IMR-90 (cell line): ENCODE data around the gene SGSH. TPM values are rescaled to one million over a fixed set of nuclear protein-coding genes. Genes with fewer than 3 reads are reported as not detected.

Source experiments
- ATAC-seq: fragments of 200-7000 bp; cut with Tn5 transposase; 2 replicates; pipeline ENCODE4 v1.9.1; 2020; ENCODE audit warnings: low read depth, mild to moderate bottlenecking, moderate library complexity
- BruUV-seq: library from RNA; stranded (reverse); fragments of 400-500 nt; replicated peaks from 2 replicates; lab custom pipeline; 2021; lab: Mats Ljungman, UMichigan
- CTCF ChIA-PET: fragments of 300-600 bp; formaldehyde crosslinking; extraction: SDS; loops from one replicate; lab custom pipeline; 2021; ENCODE audit warnings: antibody characterized with exemption; lab: Yijun Ruan, JAX
- POLR2A ChIA-PET: fragments of 300-600 bp; sonication (Branson Sonifier 250); formaldehyde crosslinking; loops from one replicate; lab custom pipeline; 2022; ENCODE audit warnings: antibody characterized with exemption; ENCODE audit not compliant: unreplicated experiment; lab: Charles Lee
- DNase-seq: peaks from one replicate; pipeline ENCODE4 v3.0.0; 2013
- H2AFZ ChIP-seq: replicated peaks from 2 replicates; pipeline ENCODE3; 2013; ENCODE audit warnings: low read length, mild to moderate bottlenecking; ENCODE audit not compliant: poor library complexity
- H2AK5ac ChIP-seq: 2 replicates; pipeline ENCODE4 v1.6.1; 2013; ENCODE audit warnings: low read depth, low read length, inconsistent platforms
- H2AK9ac ChIP-seq: replicated peaks from 2 replicates; pipeline ENCODE3; 2013; ENCODE audit warnings: mild to moderate bottlenecking, low read depth, low read length, moderate library complexity; ENCODE audit not compliant: poor library complexity
- H2BK120ac ChIP-seq: 2 replicates; pipeline ENCODE4 v1.6.1; 2013; ENCODE audit warnings: low read depth, low read length, inconsistent platforms
- H2BK15ac ChIP-seq: 3 replicates; pipeline ENCODE4 v1.6.1; 2013; ENCODE audit warnings: low read depth, low read length, inconsistent platforms
- H2BK20ac ChIP-seq: 2 replicates; pipeline ENCODE4 v1.6.1; 2013; ENCODE audit warnings: low read depth, mild to moderate bottlenecking, inconsistent platforms, low read length, moderate library complexity
- H2BK5ac ChIP-seq: 2 replicates; pipeline ENCODE4 v1.6.1; 2013; ENCODE audit warnings: mild to moderate bottlenecking, low read depth, low read length, inconsistent platforms; ENCODE audit not compliant: poor library complexity, severe bottlenecking
- H3K14ac ChIP-seq: replicated peaks from 2 replicates; pipeline ENCODE4 v1.6.1; 2013; ENCODE audit warnings: low read depth, low read length, inconsistent platforms
- H3K18ac ChIP-seq: 2 replicates; pipeline ENCODE4 v1.6.1; 2013; ENCODE audit warnings: low read depth, low read length, control low read depth
- H3K23ac ChIP-seq: 2 replicates; pipeline ENCODE4 v1.6.1; 2013; ENCODE audit warnings: low read depth, low read length, inconsistent platforms
- H3K27ac ChIP-seq: 2 replicates; pipeline ENCODE4 v1.5.1; 2013; ENCODE audit warnings: mild to moderate bottlenecking, control low read depth, low read length; ENCODE audit not compliant: insufficient read depth
- H3K27me3 ChIP-seq: 2 replicates; pipeline ENCODE4 v1.6.1; 2013; ENCODE audit warnings: low read length; ENCODE audit not compliant: control insufficient read depth, insufficient read depth
- H3K36me3 ChIP-seq: 2 replicates; pipeline ENCODE4 v1.6.1; 2013; ENCODE audit warnings: low read length, mixed read lengths; ENCODE audit not compliant: control insufficient read depth, insufficient read depth
- H3K4ac ChIP-seq: 2 replicates; pipeline ENCODE4 v1.6.1; 2013; ENCODE audit warnings: low read depth, low read length, inconsistent platforms
- H3K4me1 ChIP-seq: 2 replicates; pipeline ENCODE4 v1.6.1; 2013; ENCODE audit warnings: low read length, mixed read lengths; ENCODE audit not compliant: control insufficient read depth, insufficient read depth
- H3K4me2 ChIP-seq: 2 replicates; pipeline ENCODE4 v1.6.1; 2013; ENCODE audit warnings: low read depth, mild to moderate bottlenecking, control low read depth, low read length, moderate library complexity
- H3K4me3 ChIP-seq: 2 replicates; pipeline ENCODE4 v1.5.1; 2013; ENCODE audit warnings: low read depth, mild to moderate bottlenecking, control low read depth, low read length, moderate library complexity; ENCODE audit not compliant: insufficient read depth
- H3K56ac ChIP-seq: 2 replicates; pipeline ENCODE4 v1.6.1; 2013; ENCODE audit warnings: low read length, inconsistent platforms; ENCODE audit not compliant: insufficient read depth; ENCODE audit errors: extremely low read depth
- H3K79me1 ChIP-seq, 2 experiments: 2 replicates each; pipeline ENCODE4 v1.6.1; 2013; ENCODE audit warnings: low read length in 2 of 2, inconsistent platforms in 1 of 2, low read depth in 1 of 2
- H3K9ac ChIP-seq: 2 replicates; pipeline ENCODE4 v1.6.1; 2013; ENCODE audit warnings: low read depth, low read length, control low read depth
- H3K9me1 ChIP-seq: 2 replicates; pipeline ENCODE4 v1.6.1; 2013; ENCODE audit warnings: low read length, inconsistent platforms; ENCODE audit not compliant: insufficient read depth
- H3K9me3 ChIP-seq: 2 replicates; pipeline ENCODE4 v1.6.1; 2013; ENCODE audit warnings: low read length; ENCODE audit not compliant: control insufficient read depth, insufficient read depth
- H4K20me1 ChIP-seq: 2 replicates; pipeline ENCODE4 v1.6.1; 2013; ENCODE audit warnings: low read length, inconsistent platforms; ENCODE audit not compliant: insufficient read depth
- H4K5ac ChIP-seq: 2 replicates; pipeline ENCODE4 v1.6.1; 2013; ENCODE audit warnings: mild to moderate bottlenecking, low read depth, low read length, control low read depth
- H4K8ac ChIP-seq, 2 experiments: 2 replicates each; pipeline ENCODE4 v1.6.1; 2013; ENCODE audit warnings: low read depth in 2 of 2, low read length in 2 of 2, control low read depth in 1 of 2, inconsistent platforms in 1 of 2
- H4K91ac ChIP-seq: 2 replicates; pipeline ENCODE4 v1.6.1; 2013; ENCODE audit warnings: low read depth, low read length, inconsistent platforms; ENCODE audit not compliant: insufficient read depth
- BHLHE40 ChIP-seq: fragments of 150-350 bp; IDR thresholded peaks from 2 replicates; pipeline ENCODE4 v1.6.1; 2016; ENCODE audit warnings: mild to moderate bottlenecking, low read depth, low read length
- CEBPB ChIP-seq: IDR thresholded peaks from 2 replicates; pipeline ENCODE4 v1.6.1; 2012; ENCODE audit warnings: low read depth, low read length, improper control_type of control experiment
- CHD1 ChIP-seq: IDR thresholded peaks from 2 replicates; pipeline ENCODE4 v1.6.1; 2012; ENCODE audit warnings: low read depth, low read length, improper control_type of control experiment
- FOS ChIP-seq: fragments of 150-350 bp; IDR thresholded peaks from 2 replicates; pipeline ENCODE4 v1.6.1; 2016; ENCODE audit warnings: low read depth, low read length
- MAFK ChIP-seq: IDR thresholded peaks from 2 replicates; pipeline ENCODE4 v1.6.1; 2012; ENCODE audit warnings: low read depth, low read length, improper control_type of control experiment
- MAZ ChIP-seq: IDR thresholded peaks from 2 replicates; pipeline ENCODE4 v1.6.1; 2012; ENCODE audit warnings: low read depth, mild to moderate bottlenecking, low read length, improper control_type of control experiment, moderate library complexity, borderline replicate concordance
- MXI1 ChIP-seq: IDR thresholded peaks from 2 replicates; pipeline ENCODE4 v1.6.1; 2012; ENCODE audit warnings: low read depth, mild to moderate bottlenecking, low read length, moderate library complexity, borderline replicate concordance
- NFE2L2 ChIP-seq: fragments of 150-350 bp; IDR thresholded peaks from 2 replicates; pipeline ENCODE4 v1.6.1; 2016; ENCODE audit warnings: low read depth, mild to moderate bottlenecking, low read length
- POLR2A ChIP-seq: IDR thresholded peaks from 2 replicates; pipeline ENCODE4 v1.6.1; 2012; ENCODE audit warnings: mild to moderate bottlenecking, low read depth, low read length
- RAD21 ChIP-seq: IDR thresholded peaks from 2 replicates; pipeline ENCODE4 v1.6.1; 2012; ENCODE audit warnings: low read length, improper control_type of control experiment
- RCOR1 ChIP-seq: IDR thresholded peaks from 2 replicates; pipeline ENCODE4 v1.6.1; 2012; ENCODE audit warnings: mild to moderate bottlenecking, low read length, improper control_type of control experiment; ENCODE audit not compliant: insufficient replicate concordance
- RFX5 ChIP-seq: IDR thresholded peaks from 2 replicates; pipeline ENCODE4 v1.8.0; 2012; ENCODE audit warnings: low read depth, mild to moderate bottlenecking, low read length, moderate library complexity
- SMC3 ChIP-seq: fragments of 150-350 bp; IDR thresholded peaks from 2 replicates; pipeline ENCODE4 v1.6.1; 2016; ENCODE audit warnings: low read depth, mild to moderate bottlenecking, antibody characterized with exemption, low read length, moderate library complexity
- WGBS, 2 experiments: methylation state at CpG; one replicate each; pipeline versions ENCODE4 v1.1.5 to v1.1.7; 2013; ENCODE audit warnings: missing lambda C conversion rate in 2 of 2; ENCODE audit not compliant: insufficient read length in 1 of 2; ENCODE audit errors: extremely low coverage in 2 of 2; 5-methylcytosine and 5-hydroxymethylcytosine counted together
- dilution Hi-C: fragments of 300-500 bp; cut with HindIII; formaldehyde crosslinking; loops from one replicate; pipeline ENCODE4 v1.14.3; 2018; ENCODE audit warnings: low sequenced_read_pairs; ENCODE audit not compliant: unreplicated experiment
- in situ Hi-C: fragments of 300-500 bp; cut with MboI; formaldehyde crosslinking; loops from 3 replicates; pipeline ENCODE4 v1.14.3; 2019; ENCODE audit warnings: low sequenced_read_pairs, inconsistent platforms, mixed read lengths
- intact Hi-C: fragments of 100-400 bp; cut with micrococcal nuclease; formaldehyde crosslinking; loops from 2 replicates; pipeline ENCODE4 v1.10.0; 2022
- polyA plus RNA-seq, 3 experiments: library from polyadenylated mRNA; depleted of rRNA; stranded (reverse); fragments of >200 nt; gene quantifications; 2 replicates each; pipeline ENCODE4 v1.2.3, GENCODE V29; 2012; ENCODE audit warnings: low replicate concordance in 1 of 3
- total RNA-seq: library from RNA; depleted of rRNA; stranded (reverse); fragments of >200 nt; gene quantifications from 2 replicates; pipeline ENCODE4 v1.2.3, GENCODE V29; 2012
- TF ChIP-seq, protein P1 (sequence below): fragments of 150-350 bp; IDR thresholded peaks from 2 replicates; pipeline ENCODE4 v1.6.1; 2016; ENCODE audit warnings: low read depth, mild to moderate bottlenecking, low read length, moderate library complexity, borderline replicate concordance
- TF ChIP-seq, protein P2 (sequence below): fragments of 150-350 bp; IDR thresholded peaks from 2 replicates; pipeline ENCODE4 v1.6.1; 2017; ENCODE audit warnings: mild to moderate bottlenecking, antibody characterized with exemption, low read length, low read depth
- TF ChIP-seq, protein P3 (sequence below): conservative IDR thresholded peaks from 2 replicates; pipeline ENCODE4 v1.5.1; 2012; ENCODE audit warnings: mild to moderate bottlenecking, low read depth, low read length, improper control_type of control experiment

The SGSH gene
- total and polyA plus RNA-seq, 2 of the 4 experiments (the other 2 are of a cell fraction) = 3.0 to 41.5 TPM

DNA sequence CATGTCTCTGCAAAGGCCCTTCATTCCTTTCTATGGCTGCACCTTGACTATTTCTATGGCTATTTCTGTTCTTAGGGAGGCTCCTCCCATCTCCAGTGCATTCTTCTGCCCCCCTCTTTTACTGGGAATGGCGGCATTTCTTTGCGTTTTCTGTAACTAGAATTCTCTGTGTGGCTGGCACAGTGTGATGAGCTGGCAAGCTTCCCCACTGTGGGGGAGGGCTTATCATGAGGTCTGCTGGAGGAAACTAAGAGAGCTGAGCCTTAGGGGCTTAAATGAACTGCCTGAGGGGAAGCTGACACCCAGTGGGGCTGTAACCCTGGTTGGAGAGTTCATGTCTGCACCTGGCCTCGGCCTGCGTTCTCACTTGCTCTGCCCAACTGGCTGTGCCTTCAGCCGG lies 51.8 kb downstream of the SGSH start:
- Histone ChIP-seq H3K18ac (no peak overlapping the region), H3K27ac (no peak overlapping the region), H2BK20ac (no peak overlapping the region), H3K9ac (no peak overlapping the region), H4K8ac (no peak overlapping the region), H2BK5ac (no peak overlapping the region), H3K4me2 (no peak overlapping the region), H3K23ac (no peak overlapping the region), H3K56ac (no peak overlapping the region), H2AK5ac (no peak overlapping the region), H4K5ac (no peak overlapping the region), H2BK15ac (no peak overlapping the region), H4K91ac (no peak overlapping the region), H3K79me1 (no peaks in the 10 kb centered on the region), H2BK120ac (no peak overlapping the region), H3K14ac (no peak overlapping the region), H3K4me3 (no peak overlapping the region), H3K4me1 (no peaks in the 10 kb centered on the region), H2AFZ (no peak overlapping the region), H3K36me3 (no peaks in the 10 kb centered on the region), H3K4ac (no peak overlapping the region), H3K27me3 (peaks cover 35% of the 10 kb centered on the region), H3K9me3 (peaks cover 2% of the 10 kb centered on the region; the same call in 1 of the 2 replicates), H4K20me1 (no peaks in the 10 kb centered on the region), H2AK9ac (peak overlapping the region; percentile 15), H3K9me1 (no peaks in the 10 kb centered on the region; the same call in 1 of the 2 replicates)
- dilution Hi-C loops = no loop called here
- in situ Hi-C loops = no loop called here
- CTCF ChIA-PET = no interaction called here
- no TSS peak for BruUV-seq
- intact Hi-C loops = no loop called here
- POLR2A ChIA-PET = no interaction called here
- WGBS, 2 experiments = no CpG with 5 or more reads among the region's 5 CpGs
- TF ChIP-seq CEBPB = no peak
- TF ChIP-seq, protein P1, sequence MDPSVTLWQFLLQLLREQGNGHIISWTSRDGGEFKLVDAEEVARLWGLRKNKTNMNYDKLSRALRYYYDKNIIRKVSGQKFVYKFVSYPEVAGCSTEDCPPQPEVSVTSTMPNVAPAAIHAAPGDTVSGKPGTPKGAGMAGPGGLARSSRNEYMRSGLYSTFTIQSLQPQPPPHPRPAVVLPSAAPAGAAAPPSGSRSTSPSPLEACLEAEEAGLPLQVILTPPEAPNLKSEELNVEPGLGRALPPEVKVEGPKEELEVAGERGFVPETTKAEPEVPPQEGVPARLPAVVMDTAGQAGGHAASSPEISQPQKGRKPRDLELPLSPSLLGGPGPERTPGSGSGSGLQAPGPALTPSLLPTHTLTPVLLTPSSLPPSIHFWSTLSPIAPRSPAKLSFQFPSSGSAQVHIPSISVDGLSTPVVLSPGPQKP = no peak
- no peak for TF ChIP-seq MAFK
- no peak for TF ChIP-seq POLR2A
- no peak for TF ChIP-seq RFX5
- no peak for TF ChIP-seq MXI1
- no peak for TF ChIP-seq SMC3
- no peak for TF ChIP-seq BHLHE40
- TF ChIP-seq, protein P2, sequence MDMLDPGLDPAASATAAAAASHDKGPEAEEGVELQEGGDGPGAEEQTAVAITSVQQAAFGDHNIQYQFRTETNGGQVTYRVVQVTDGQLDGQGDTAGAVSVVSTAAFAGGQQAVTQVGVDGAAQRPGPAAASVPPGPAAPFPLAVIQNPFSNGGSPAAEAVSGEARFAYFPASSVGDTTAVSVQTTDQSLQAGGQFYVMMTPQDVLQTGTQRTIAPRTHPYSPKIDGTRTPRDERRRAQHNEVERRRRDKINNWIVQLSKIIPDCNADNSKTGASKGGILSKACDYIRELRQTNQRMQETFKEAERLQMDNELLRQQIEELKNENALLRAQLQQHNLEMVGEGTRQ = no peak
- TF ChIP-seq CHD1 = no peak
- no peak for TF ChIP-seq RCOR1
- no peak for TF ChIP-seq RAD21
- TF ChIP-seq, protein P3, sequence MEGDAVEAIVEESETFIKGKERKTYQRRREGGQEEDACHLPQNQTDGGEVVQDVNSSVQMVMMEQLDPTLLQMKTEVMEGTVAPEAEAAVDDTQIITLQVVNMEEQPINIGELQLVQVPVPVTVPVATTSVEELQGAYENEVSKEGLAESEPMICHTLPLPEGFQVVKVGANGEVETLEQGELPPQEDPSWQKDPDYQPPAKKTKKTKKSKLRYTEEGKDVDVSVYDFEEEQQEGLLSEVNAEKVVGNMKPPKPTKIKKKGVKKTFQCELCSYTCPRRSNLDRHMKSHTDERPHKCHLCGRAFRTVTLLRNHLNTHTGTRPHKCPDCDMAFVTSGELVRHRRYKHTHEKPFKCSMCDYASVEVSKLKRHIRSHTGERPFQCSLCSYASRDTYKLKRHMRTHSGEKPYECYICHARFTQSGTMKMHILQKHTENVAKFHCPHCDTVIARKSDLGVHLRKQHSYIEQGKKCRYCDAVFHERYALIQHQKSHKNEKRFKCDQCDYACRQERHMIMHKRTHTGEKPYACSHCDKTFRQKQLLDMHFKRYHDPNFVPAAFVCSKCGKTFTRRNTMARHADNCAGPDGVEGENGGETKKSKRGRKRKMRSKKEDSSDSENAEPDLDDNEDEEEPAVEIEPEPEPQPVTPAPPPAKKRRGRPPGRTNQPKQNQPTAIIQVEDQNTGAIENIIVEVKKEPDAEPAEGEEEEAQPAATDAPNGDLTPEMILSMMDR = no peak
- TF ChIP-seq NFE2L2 = no peak
- no peak for TF ChIP-seq FOS
- no peak for TF ChIP-seq MAZ
- ATAC-seq = no peak
- DNase-seq = no peak
